Activated T-helper 1 cell treated with anti-CD3 and anti-CD28 coated beads, Interleukin-2, amount 50 U/mL, for 16 hours (primary cell): ENCODE measurements around the gene ARL3.

Experiments
- DNase-seq, 2 donors: peaks; one replicate each; pipeline ENCODE4 v3.0.0-alpha.2; 2020; ENCODE audit warnings: low read depth in 1 of 2, low spot score in 1 of 2

The ARL3 gene

GRCh38 chr10:102652170-102652916, 61.9 kb downstream of the ARL3 start:
- DNase-seq = no peak

DNA sequence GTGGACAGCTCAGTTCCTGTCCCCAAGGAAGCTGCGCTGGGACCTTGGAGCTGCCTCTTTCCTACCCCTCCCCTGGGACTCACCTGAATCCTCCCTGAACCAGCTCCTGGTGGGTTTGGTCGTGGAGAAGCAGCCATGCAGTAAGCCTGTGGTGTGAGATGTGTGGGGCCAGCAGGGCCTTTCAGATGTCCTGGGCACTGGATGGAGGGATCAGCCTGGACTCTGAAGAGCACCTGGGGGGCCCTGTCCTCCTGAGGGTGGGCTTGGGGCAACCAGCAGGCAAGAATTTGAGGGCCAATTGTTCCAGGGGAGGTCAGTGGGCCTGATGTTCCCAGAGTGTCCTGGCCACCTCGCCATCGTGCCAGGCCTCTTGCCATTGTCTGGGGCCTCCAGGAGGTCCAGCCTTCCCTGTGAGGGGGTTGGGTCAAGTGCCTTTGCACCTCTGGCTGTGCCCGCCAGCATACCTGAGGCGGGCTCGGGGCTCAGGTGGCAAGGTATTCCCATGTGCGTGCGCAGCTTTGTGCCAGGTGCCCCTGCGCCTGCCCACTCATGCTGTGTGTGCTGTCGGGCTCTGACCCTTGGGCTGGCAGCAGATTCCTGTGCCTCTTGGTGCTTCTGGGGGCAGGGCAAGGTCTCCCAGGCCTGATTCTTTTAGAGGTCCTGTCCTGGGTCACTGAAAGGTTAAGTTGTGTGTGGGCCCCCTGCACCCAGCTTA, 62.6 kb downstream of the ARL3 start:
- DNase-seq = no peak

DNA sequence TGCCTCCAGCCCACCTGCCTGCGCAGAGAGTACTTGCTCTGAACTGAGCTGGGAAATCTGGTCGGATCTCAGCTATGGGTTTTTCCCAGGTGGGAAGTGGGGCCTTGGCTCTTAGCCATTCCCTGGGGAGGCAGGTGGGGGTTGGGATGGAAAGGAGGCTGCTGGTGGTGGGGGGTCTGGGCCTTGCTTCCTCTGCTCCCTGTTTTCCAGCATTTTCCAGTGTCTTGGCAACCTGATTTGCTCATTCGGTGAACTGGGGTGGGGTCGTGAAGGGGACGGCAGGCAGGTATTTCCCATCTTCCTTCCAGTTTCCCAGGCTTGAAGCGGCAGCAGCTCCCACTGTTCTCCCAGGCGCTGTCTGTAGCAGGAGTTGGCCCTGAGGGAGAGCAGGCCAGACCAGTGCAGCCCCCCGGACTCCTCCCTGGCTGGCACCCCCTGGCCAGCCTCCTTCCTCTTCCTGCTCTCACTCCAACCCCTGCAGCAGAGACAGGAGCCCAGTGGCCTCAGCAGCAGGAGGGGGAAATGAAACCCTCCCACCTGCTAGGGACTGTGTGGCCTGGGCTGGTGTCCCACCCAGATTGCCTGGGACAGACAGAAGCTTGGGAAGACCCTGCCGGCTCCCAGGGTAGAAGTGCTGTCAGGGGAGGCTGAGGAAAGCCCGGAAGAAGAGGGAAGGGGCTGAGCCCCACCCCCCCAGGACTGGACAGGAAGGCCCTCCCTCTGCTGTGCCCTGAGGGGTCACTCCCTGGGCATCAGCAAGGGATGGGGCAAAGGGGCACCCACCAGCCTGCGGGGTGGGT, 63.3 kb downstream of the ARL3 start:
- no peak for DNase-seq

- no peak for DNase-seq
Observed at GRCh38 chr10:102649797-102650654, 64.2 kb downstream of the ARL3 start.

DNA sequence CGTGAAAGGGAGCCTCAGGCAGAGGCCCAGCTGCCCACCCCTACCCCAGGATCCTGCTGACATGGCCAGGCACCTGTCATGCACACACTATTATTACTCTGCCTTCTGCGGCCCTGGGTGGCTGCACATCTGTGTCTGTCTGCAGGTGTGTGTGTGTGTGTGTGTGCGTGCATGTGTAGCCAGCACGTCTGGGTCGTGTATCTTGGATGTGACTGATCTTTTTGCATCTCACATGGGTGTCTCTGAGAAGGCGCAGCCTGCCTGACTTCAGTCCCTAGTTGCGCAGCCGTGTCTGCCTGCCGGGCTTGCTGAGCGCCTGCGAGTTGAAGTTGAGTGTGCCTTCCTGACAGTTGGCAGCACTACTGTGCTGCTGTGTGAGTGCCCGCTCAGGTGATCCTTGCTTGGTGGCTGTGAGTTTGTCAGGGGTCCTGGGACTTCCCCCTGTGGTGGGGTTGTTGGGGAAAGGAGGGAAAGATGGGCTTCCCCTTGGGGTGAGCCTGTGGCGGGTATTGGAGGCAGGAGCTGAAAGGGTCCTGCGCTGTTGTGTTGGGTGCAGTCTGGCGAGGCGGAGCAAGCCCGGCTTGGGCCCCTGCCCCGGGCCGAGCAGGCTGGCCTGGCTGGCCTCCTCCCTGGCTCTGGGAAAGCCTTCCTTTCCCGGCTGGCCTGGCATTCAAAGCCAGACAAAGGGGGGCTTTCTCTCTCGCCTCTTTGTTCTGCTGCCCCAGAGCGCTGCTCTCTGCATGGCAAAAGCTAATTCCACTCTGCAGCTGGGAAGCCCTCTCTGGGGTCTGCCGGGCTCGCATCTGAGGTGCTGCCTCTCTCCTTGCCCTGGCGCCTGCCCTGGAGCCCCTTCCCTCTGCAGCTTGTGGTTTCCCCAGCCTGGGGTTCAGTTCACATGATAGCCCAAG, 65.1 kb downstream of the ARL3 start:
- DNase-seq = no peak

DNA sequence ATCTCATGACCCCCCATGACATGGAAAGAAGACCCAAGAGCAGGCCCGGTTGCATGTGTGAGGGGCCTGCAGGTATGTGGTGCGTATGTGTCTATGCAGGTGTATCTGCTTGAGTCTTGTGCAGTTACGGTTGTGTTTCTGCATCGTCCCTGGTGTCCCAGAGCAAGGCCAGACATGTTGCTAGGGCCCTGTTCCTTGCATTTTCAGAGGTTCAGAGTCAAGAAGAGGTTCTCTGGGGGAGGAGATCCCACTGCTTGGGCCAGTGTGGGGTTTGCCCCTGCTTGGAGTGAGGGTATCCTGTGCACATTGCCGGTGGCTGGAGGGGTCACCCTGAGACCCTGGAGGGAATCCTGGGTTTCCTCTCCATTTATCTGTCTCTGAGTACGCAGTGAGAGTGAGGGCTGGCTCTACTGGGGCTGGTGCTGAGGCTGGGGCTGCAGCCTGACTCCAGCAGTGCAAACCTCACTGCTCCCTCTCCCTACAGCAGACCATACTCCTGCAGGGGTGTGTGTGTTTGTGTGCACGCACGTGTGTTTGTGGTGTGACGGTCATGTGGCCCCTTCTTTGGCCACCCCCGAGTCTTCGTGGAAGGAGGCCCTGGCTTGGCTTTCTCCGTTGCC, 65.8 kb downstream of the ARL3 start:
- no peak for DNase-seq

- DNase-seq = no peak
Observed at GRCh38 chr10:102647443-102648268, 66.5 kb downstream of the ARL3 start.

DNA sequence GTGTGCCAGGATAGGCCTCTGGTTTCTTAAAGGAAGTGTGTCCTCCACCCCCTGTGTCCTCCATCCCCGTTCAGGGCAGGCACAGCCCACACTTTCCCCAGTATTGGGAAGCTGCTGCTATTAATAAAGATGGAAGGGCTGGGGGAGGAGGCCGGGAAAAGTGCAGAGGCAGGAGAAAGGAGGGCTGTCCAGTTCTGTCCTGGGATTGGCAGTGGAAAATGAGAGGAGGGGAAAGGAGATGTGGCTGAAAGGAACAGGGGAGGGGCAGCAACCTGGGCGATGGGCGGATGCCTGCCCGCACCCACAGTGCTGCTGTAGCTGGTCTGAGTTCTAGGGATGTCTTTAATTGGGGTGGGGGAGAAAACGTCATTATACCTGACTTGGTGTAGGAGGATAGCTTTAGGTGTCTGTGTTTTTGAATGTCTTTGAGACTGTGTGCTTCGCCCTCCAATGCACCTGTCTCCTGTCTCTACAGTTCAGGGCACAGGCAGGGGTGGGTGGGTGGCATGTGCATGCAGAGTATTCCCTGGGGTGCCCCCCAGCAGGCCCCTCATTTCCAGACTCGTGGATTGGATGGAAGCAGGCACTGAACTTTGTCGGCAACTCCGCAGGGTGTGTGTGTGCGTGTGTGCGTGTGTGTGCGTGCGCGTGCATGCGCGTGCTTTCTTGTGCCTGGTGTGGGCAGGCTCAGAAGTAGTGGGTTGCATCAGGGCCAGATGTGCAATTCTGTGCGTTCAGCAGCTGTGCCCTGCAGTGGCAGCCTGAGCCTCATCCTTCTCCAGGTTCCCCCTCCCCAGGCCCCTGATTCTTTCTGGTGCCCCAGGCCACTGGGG, 67.4 kb downstream of the ARL3 start:
- DNase-seq = peak in 1 of 2 donors; percentile 33

DNA sequence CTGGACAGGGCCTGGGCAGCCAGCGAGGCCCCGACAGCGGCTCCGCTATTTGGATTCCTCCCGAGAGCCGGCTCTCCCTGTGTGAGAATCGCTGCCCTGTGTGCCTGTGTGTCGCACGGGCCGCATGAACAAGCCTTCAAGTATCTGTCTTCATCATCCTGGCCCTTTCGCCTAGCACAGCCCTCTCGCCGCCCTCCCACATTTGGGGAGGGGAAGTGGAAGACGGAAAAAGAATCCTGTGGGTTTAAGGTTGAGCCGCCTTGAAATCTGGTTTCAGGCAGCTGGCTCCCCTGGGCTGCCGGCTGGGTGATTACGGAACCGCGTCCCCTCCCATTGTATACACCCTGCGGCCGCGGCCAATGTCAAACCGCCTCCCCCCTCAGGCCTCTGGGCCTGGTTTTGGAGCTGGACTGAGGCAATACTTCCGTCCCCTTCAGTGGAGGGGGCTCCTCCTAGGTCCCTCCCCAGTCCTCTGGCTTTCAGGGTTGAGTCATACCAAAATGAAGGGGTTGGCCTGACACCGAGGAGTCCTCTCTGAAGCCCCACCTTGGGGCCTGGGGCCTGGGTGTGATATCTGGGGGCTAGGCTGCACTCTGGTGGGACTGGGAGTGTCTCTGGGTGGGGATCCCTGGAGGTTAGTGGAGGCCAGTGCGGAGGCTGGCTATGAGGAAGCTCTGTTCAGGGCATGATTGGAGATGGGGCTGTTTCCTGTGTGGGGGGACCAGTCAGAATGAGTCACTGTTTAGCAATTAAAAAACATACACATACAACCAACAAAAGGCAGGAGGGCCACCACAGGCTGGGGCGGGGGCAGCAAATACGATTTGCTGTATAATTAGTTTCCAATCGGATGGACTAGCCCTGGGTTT, 68.2 kb downstream of the ARL3 start:
- peak; percentile 53 to 60 for DNase-seq

- peak in 1 of 2 donors; percentile 27 for DNase-seq
Observed at GRCh38 chr10:102645388-102645740, 68.8 kb downstream of the ARL3 start.

- peak; percentile 68 to 72 for DNase-seq
Observed at GRCh38 chr10:102644646-102645387, 69.4 kb downstream of the ARL3 start.

- DNase-seq = peak; percentile 35 to 38
Observed at GRCh38 chr10:102644066-102644645, 70.0 kb downstream of the ARL3 start, which contains the start of gene TRIM8. Gene TRIM8 (plus strand): TSS chr10:102644479. CDS start chr10:102644618, 139 bp downstream.

DNA sequence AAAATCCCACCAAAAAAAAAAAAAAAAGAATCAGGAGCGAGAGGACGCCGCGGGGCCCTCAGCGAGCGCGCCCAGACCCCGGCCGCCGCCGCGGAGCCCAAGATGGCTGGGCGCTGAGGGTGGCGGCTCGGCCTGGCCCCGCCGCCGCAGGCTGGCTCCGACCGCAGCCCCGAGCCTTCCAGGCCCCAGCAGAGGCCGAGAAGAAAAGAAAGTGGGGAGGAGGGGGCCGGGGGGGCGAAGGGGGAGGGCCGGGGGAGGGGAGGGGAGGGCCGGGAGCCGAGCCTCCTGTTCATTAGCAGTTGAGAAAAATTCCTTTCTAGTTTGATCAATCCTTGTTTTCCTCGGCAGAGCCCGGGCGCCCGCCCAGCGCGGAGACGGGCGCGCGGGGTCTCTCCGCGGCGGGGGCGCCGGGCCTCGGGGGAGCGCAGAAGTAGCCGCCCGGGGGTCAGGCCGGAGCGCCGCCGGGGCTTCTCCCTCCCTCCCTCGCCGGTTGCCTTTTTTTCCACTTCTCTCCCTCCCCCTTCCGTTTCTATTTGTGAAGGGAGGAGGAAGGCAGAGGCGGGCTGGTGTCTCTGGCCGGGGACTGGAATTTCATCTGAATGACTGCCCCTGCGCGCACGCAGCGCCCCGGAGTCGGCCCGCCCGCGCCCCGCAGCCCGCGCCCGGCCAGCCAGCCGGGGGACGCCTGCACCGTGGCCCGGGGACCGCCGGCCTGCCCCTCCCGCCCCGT, 70.7 kb downstream of the ARL3 start:
- DNase-seq = no peak

DNA sequence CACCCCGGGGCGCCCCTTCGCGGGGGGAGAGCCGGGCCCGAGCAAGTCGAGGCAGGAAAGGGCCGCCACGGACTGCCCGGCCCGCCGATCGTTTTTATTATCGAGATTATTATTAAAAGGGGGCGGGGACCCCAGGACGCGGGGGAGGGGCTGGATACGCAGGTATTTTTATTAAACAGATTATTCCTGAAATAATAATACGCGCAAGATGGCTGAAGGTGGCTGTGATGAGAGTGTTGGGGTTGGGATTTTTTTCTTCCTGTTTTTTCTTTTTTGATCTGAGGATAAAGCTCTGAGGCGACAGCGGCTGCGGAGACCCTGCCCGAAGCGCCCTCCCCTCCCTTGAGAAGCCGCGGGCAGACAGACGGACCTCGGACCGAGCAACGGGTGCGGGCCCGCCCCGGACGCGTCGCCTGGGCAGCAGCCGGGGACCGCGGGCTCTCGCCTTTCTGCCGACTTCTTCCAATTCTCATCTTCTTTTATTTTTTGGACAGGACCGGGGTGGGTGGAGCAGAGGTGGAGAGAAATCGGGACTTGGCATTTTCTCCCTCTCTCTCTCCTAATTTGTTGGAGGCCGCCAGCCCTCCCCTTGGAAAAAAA, 71.4 kb downstream of the ARL3 start:
- peak in 1 of 2 donors; percentile 18 for DNase-seq
